GM12878 (cell line): Measurements from ENCODE around the gene SUSD6. TPM values are rescaled to one million over a fixed set of nuclear protein-coding genes. Genes with fewer than 3 reads are reported as not detected.

Source experiments
- ATAC-seq: fragments of 200-7000 bp; cut with Tn5 transposase; 3 replicates; pipeline ENCODE4 v1.9.1; 2020; ENCODE audit warnings: mild to moderate bottlenecking, moderate library complexity
- BruUV-seq: library from RNA; stranded (reverse); fragments of 400-500 nt; replicated peaks from 2 replicates; lab custom pipeline; 2021; lab: Mats Ljungman, UMichigan
- CTCF ChIA-PET: fragments of 300-600 bp; sonication (Branson Sonifier 250); formaldehyde crosslinking; extraction: SDS; loops from one replicate; lab custom pipeline; 2021; ENCODE audit warnings: inconsistent platforms; lab: Yijun Ruan, JAX
- POLR2A ChIA-PET: fragments of 350-600 bp; formaldehyde crosslinking; extraction: SDS; loops from one replicate; lab custom pipeline; 2021; ENCODE audit warnings: inconsistent platforms; lab: Charles Lee
- RAD21 ChIA-PET: fragments of 300-600 bp; sonication (Branson Sonifier 250); formaldehyde crosslinking; loops from one replicate; lab custom pipeline; 2023; ENCODE audit warnings: antibody characterized with exemption; ENCODE audit not compliant: unreplicated experiment; lab: Charles Lee
- SMC1A ChIA-PET: fragments of 300-600 bp; sonication (Branson Sonifier 250); formaldehyde crosslinking; loops from one replicate; lab custom pipeline; 2023; ENCODE audit not compliant: unreplicated experiment, uncharacterized antibody; lab: Charles Lee
- DNase-seq: peaks from one replicate; pipeline ENCODE4 v3.0.0-alpha.2; 2011; ENCODE audit warnings: low read depth, low spot score
- FAIRE-seq: peaks from 3 replicates; lab custom pipeline; 2011; peaks lifted over from hg19 to GRCh38; lab: Jason Lieb, UNC
- H2AFZ ChIP-seq: 2 replicates; pipeline ENCODE4 v1.6.0; 2011; ENCODE audit warnings: low read depth, low read length, control low read depth; ENCODE audit not compliant: control insufficient read depth
- H3K27ac ChIP-seq: 2 replicates; pipeline ENCODE4 v1.5.1; 2011; ENCODE audit warnings: control low read depth; ENCODE audit not compliant: control insufficient read depth, insufficient read depth
- H3K27me3 ChIP-seq, 2 experiments: replicated peaks in 1 of 2; 2 replicates each; pipeline versions ENCODE4 v1.6.0 to v1.6.1; 2011; ENCODE audit warnings: low read length in 1 of 2; ENCODE audit not compliant: control insufficient read depth in 2 of 2, insufficient read depth in 2 of 2
- H3K36me3 ChIP-seq, 2 experiments: 2 replicates each; pipeline ENCODE4 v1.5.1; 2011; ENCODE audit warnings: low read length in 1 of 2; ENCODE audit not compliant: control insufficient read depth in 2 of 2, insufficient read depth in 2 of 2
- H3K4me1 ChIP-seq: 2 replicates; pipeline ENCODE4 v1.6.1; 2011; ENCODE audit warnings: mild to moderate bottlenecking, low read length, moderate library complexity, mixed read lengths; ENCODE audit not compliant: control insufficient read depth, insufficient read depth
- H3K4me2 ChIP-seq: 2 replicates; pipeline ENCODE4 v1.6.0; 2011; ENCODE audit warnings: control low read depth; ENCODE audit not compliant: control insufficient read depth, insufficient read depth
- H3K4me3 ChIP-seq: fragments of 200-600 bp; sonication (generic); 2 replicates; pipeline ENCODE4 v1.5.1; 2016
- H3K79me2 ChIP-seq: 2 replicates; pipeline ENCODE4 v1.6.0; 2011; ENCODE audit warnings: low read length; ENCODE audit not compliant: control insufficient read depth, insufficient read depth
- H3K9ac ChIP-seq: 2 replicates; pipeline ENCODE4 v1.8.0; 2011; ENCODE audit warnings: low read length, control low read depth, mixed read lengths; ENCODE audit not compliant: control insufficient read depth, insufficient read depth
- H3K9me3 ChIP-seq: replicated peaks from 3 replicates; pipeline ENCODE4 v1.5.1; 2011; ENCODE audit warnings: mild to moderate bottlenecking, low read length; ENCODE audit not compliant: control insufficient read depth, insufficient read depth
- H4K20me1 ChIP-seq: 2 replicates; pipeline ENCODE4 v1.6.0; 2011; ENCODE audit not compliant: control insufficient read depth, insufficient read depth
- BACH1 ChIP-seq: fragments of 450-650 bp; IDR thresholded peaks from 2 replicates; pipeline ENCODE4 v1.6.1; 2017; ENCODE audit warnings: mild to moderate bottlenecking, borderline replicate concordance
- CBFB ChIP-seq: IDR thresholded peaks from 2 replicates; pipeline ENCODE4 v1.6.1; 2016; ENCODE audit warnings: antibody characterized with exemption, low read depth
- CBX5 ChIP-seq: sonication (generic); IDR thresholded peaks from 2 replicates; pipeline ENCODE4 v1.6.1; 2016; ENCODE audit warnings: low read depth, moderate library complexity, mild to moderate bottlenecking, inconsistent platforms
- IRF5 ChIP-seq: fragments of 450-650 bp; IDR thresholded peaks from 2 replicates; pipeline ENCODE4 v1.6.1; 2017; ENCODE audit warnings: borderline replicate concordance
- KAT2A ChIP-seq: conservative IDR thresholded peaks from 2 replicates; pipeline ENCODE4 v1.6.1; 2011; ENCODE audit warnings: low read depth, low read length; ENCODE audit not compliant: control insufficient read depth
- MTA2 ChIP-seq: fragments of 450-650 bp; IDR thresholded peaks from 2 replicates; pipeline ENCODE4 v1.6.1; 2016; ENCODE audit warnings: low read depth, mild to moderate bottlenecking, moderate library complexity
- NBN ChIP-seq: fragments of 450-650 bp; IDR thresholded peaks from 2 replicates; pipeline ENCODE4 v1.6.1; 2016
- NFXL1 ChIP-seq: fragments of 450-650 bp; IDR thresholded peaks from 2 replicates; pipeline ENCODE4 v1.6.1; 2017; ENCODE audit warnings: antibody characterized with exemption, mild to moderate bottlenecking, borderline replicate concordance
- NFYA ChIP-seq: IDR thresholded peaks from 2 replicates; pipeline ENCODE4 v1.6.1; 2011; ENCODE audit warnings: low read depth, mild to moderate bottlenecking, low read length, improper control_type of control experiment, borderline replicate concordance
- POLR2A ChIP-seq: IDR thresholded peaks from 2 replicates; pipeline ENCODE4 v1.6.1; 2011; ENCODE audit warnings: low read depth, mild to moderate bottlenecking, low read length
- RBBP5 ChIP-seq: fragments of 200-600 bp; sonication (generic); conservative IDR thresholded peaks from 2 replicates; pipeline ENCODE4 v1.6.1; 2016
- SRF ChIP-seq, 2 experiments: IDR thresholded peaks; 2 replicates each; pipeline ENCODE4 v1.6.1; 2011; ENCODE audit warnings: low read depth in 2 of 2, low read length in 2 of 2, mild to moderate bottlenecking in 1 of 2, moderate library complexity in 1 of 2
- ZNF217 ChIP-seq: fragments of 450-650 bp; IDR thresholded peaks from 2 replicates; pipeline ENCODE4 v1.6.1; 2017; ENCODE audit warnings: antibody characterized with exemption, mild to moderate bottlenecking
- ZNF24 ChIP-seq: fragments of 450-650 bp; IDR thresholded peaks from 2 replicates; pipeline ENCODE4 v1.6.1; 2017; ENCODE audit warnings: antibody characterized with exemption, mild to moderate bottlenecking
- WGBS: methylation state at CpG from one replicate; pipeline ENCODE4 v1.1.6; 2016; ENCODE audit warnings: low lambda C conversion rate; ENCODE audit not compliant: insufficient replicate concordance, insufficient coverage; ENCODE audit errors: missing lambda C conversion rate; 5-methylcytosine and 5-hydroxymethylcytosine counted together
- in situ Hi-C: fragments of 300-500 bp; cut with MboI; formaldehyde crosslinking; loops from 9 replicates; pipeline ENCODE4 v1.14.3; 2018; ENCODE audit warnings: mixed read lengths
- intact Hi-C: fragments of 100-400 bp; cut with micrococcal nuclease; formaldehyde crosslinking; loops from one replicate; pipeline ENCODE4 v1.14.2; 2022; ENCODE audit not compliant: unreplicated experiment
- polyA plus RNA-seq, 11 experiments: library from polyadenylated mRNA; depleted of rRNA in 4 of 11; unstranded in 6 of 11; stranded (reverse) in 5 of 11; fragments of >200 nt; fragmentation: Nextera tagmentation in 4 of 11; fragmentation: Illumina TruSeq in 1 of 11; extraction: Ambion mirVana in 4 of 11; extraction: Trizol in 1 of 11; gene quantifications; 1 replicate in 1 of 11; 2 replicates in 10 of 11; pipeline versions ENCODE4 v1.2.1 to v1.2.3, GENCODE V29; 2011 to 2016; ENCODE audit warnings: inconsistent platforms in 2 of 11, missing spikeins in 2 of 11, low read depth in 1 of 11
- total RNA-seq, 4 experiments: library from RNA; depleted of rRNA in 3 of 4; stranded (reverse); fragments of >200 nt in 3 of 4; fragmentation: Illumina TruSeq in 1 of 4; extraction: Trizol in 1 of 4; gene quantifications; 2 replicates each; pipeline versions ENCODE4 v1.2.1 to v1.2.3, GENCODE V29; 2013 to 2021

The SUSD6 gene
- total and polyA plus RNA-seq, 10 of the 15 experiments (the other 5 are each of a cell fraction or from before 2014, with no cell fraction given): 6.6 to 39.8 (median 20.2) TPM

GRCh38 chr14:69582829-69583228 is 28.6 kb upstream of the SUSD6 start:
- H3K9ac ChIP-seq: no peak overlapping the region
- 31% methylated on average over 4 of the region's 4 CpGs for WGBS
- no peak for ATAC-seq
- H3K36me3 ChIP-seq: no peaks in the 10 kb centered on the region
- POLR2A ChIA-PET: no interaction called here
- intact Hi-C loops: no loop called here
- in situ Hi-C loops: loop anchor here (5.0 to 10.0 kb wide), 2 partner anchors 144 to 442 kb away; no protein-coding TSS in a partner anchor
- H2AFZ ChIP-seq: no peak overlapping the region
- H4K20me1 ChIP-seq: no peaks in the 10 kb centered on the region
- SMC1A ChIA-PET: no interaction called here
- no peak for FAIRE-seq
- DNase-seq: no peak
- BruUV-seq: no TSS peak
- H3K9me3 ChIP-seq: no peaks in the 10 kb centered on the region; the same call in 2 of the 3 replicates
- CTCF ChIA-PET: interaction anchor here (0.7 to 4.2 kb wide), 7 partner anchors 11 to 340 kb away, joined by 3 to 21 read pairs (median 4); no protein-coding TSS in a partner anchor
- RAD21 ChIA-PET: no interaction called here
- H3K79me2 ChIP-seq: no peaks in the 10 kb centered on the region
- H3K4me1 ChIP-seq: no peaks in the 10 kb centered on the region
- H3K27me3 ChIP-seq: no peaks in the 10 kb centered on the region
- no peak overlapping the region for H3K27ac ChIP-seq
- H3K4me3 ChIP-seq: no peak overlapping the region
- TF ChIP-seq NFYA (no peak), ZNF217 (no peak), CBFB (no peak)
- H3K4me2 ChIP-seq: no peak overlapping the region

GRCh38 chr14:69584389-69584788 is 27.0 kb upstream of the SUSD6 start:
- no peaks in the 10 kb centered on the region; the same call in 2 of the 3 replicates for H3K9me3 ChIP-seq
- SMC1A ChIA-PET: interaction anchor here (0.7 to 2.1 kb wide), 15 partner anchors 9 to 1233 kb away, joined by 3 to 12 read pairs (median 4); no protein-coding TSS in a partner anchor
- BruUV-seq: no TSS peak
- RAD21 ChIA-PET: interaction anchor here (0.6 to 1.1 kb wide), 4 partner anchors 13 to 251 kb away, joined by 3 to 8 read pairs (median 4); no protein-coding TSS in a partner anchor
- CTCF ChIA-PET: interaction anchor here (0.6 to 4.2 kb wide), 23 partner anchors 8 to 628 kb away, joined by 3 to 21 read pairs (median 3); no protein-coding TSS in a partner anchor
- POLR2A ChIA-PET: no interaction called here
- ATAC-seq (no peak), DNase-seq (no peak), FAIRE-seq (no peak)
- 25% methylated on average over 1 of the region's 1 CpG for WGBS
- in situ Hi-C loops: loop anchor here (5.0 to 10.0 kb wide), 2 partner anchors 143 to 440 kb away; no protein-coding TSS in a partner anchor
- no peaks in the 10 kb centered on the region for H3K36me3 ChIP-seq
- intact Hi-C loops: no loop called here
- no peak overlapping the region for H3K4me2 ChIP-seq
- H3K27me3 ChIP-seq: no peaks in the 10 kb centered on the region
- no peaks in the 10 kb centered on the region for H4K20me1 ChIP-seq
- no peak overlapping the region for H3K4me3 ChIP-seq
- no peak overlapping the region for H2AFZ ChIP-seq
- no peak overlapping the region for H3K27ac ChIP-seq
- H3K79me2 ChIP-seq: no peaks in the 10 kb centered on the region
- no peak overlapping the region for H3K9ac ChIP-seq
- no peaks in the 10 kb centered on the region for H3K4me1 ChIP-seq
- TF ChIP-seq IRF5 (no peak), RBBP5 (no peak), KAT2A (no peak), ZNF217 (no peak), NFXL1 (no peak), CBX5 (no peak), BACH1 (no peak), SRF (IDR thresholded peaks at IDR 0.05; ENCODE audit: low read depth in 2 of 2, low read length in 2 of 2) (no peak), POLR2A (no peak), MTA2 (no peak), ZNF24 (no peak), NBN (no peak)
